Prostate gland (tissue), 2 donors: Measurements from ENCODE around the gene NCR2.

Source experiments
- CTCF ChIP-seq, 4 experiments: fragments of 200-600 bp in 2 of 4; fragments of 450-650 bp in 2 of 4; sonication (generic) in 2 of 4; IDR thresholded peaks; 1 replicate in 3 of 4; 2 replicates in 1 of 4; pipeline ENCODE4 v1.5.1; 2016 to 2019; ENCODE audit warnings: antibody characterized with exemption in 4 of 4, mild to moderate bottlenecking in 2 of 4, moderate library complexity in 2 of 4
- POLR2A ChIP-seq: fragments of 450-650 bp; IDR thresholded peaks from one replicate; pipeline ENCODE4 v1.6.1; 2016; ENCODE audit warnings: antibody characterized with exemption, mild to moderate bottlenecking
- POLR2AphosphoS5 ChIP-seq: sonication (generic); formaldehyde crosslinking; IDR thresholded peaks from one replicate; pipeline ENCODE4 v1.6.1; 2017; ENCODE audit warnings: antibody characterized with exemption

GRCh38 chr6:41318261-41318653, 17.2 kb upstream of the NCR2 start:
- no peak for TF ChIP-seq POLR2AphosphoS5
- TF ChIP-seq CTCF (IDR thresholded peaks at IDR 0.05) = no peak
- no peak for TF ChIP-seq POLR2A
